CD8-positive, alpha-beta memory T cell (primary cell): ENCODE results near the gene JTB. TPM values are rescaled to one million over a fixed set of nuclear protein-coding genes. Genes with fewer than 3 reads are reported as not detected.
A peak's percentile ranks its signal among the peaks of the same experiment; 100 is the strongest.

Experiments
- CTCF ChIA-PET: fragments of 350-600 bp; sonication (Branson Sonifier 250); formaldehyde crosslinking; loops from one replicate; lab custom pipeline; 2021; ENCODE audit warnings: antibody characterized with exemption; lab: Charles Lee
- POLR2A ChIA-PET: fragments of 350-600 bp; sonication (Branson Sonifier 250); formaldehyde crosslinking; loops from one replicate; lab custom pipeline; 2021; ENCODE audit warnings: antibody characterized with exemption; lab: Charles Lee
- DNase-seq, 5 donors: peaks; one replicate each; pipeline versions ENCODE4 v3.0.0 to v3.0.0-alpha.2; 2020 to 2022; ENCODE audit warnings: mixed read lengths in 1 of 5
- H3K27ac ChIP-seq: one replicate; pipeline ENCODE4 v1.7.0; 2013; ENCODE audit warnings: low read depth, mild to moderate bottlenecking, low read length, moderate library complexity
- H3K27me3 ChIP-seq: 2 replicates; pipeline ENCODE4 v1.7.0; 2013; ENCODE audit warnings: low read length, mild to moderate bottlenecking; ENCODE audit not compliant: insufficient read depth, poor library complexity, severe bottlenecking
- H3K36me3 ChIP-seq: 2 replicates; pipeline ENCODE4 v1.7.0; 2013; ENCODE audit warnings: mild to moderate bottlenecking, low read length, moderate library complexity; ENCODE audit not compliant: insufficient read depth
- H3K4me1 ChIP-seq: 2 replicates; pipeline ENCODE4 v1.7.0; 2013; ENCODE audit warnings: mild to moderate bottlenecking, low read length, moderate library complexity; ENCODE audit not compliant: insufficient read depth
- H3K4me3 ChIP-seq: 2 replicates; pipeline ENCODE4 v1.7.0; 2013; ENCODE audit warnings: mild to moderate bottlenecking, low read length
- H3K9me3 ChIP-seq: 2 replicates; pipeline ENCODE4 v1.7.0; 2013; ENCODE audit warnings: mild to moderate bottlenecking, low read length
- H3K27ac Mint-ChIP-seq, 8 donors: one replicate each; pipeline ENCODE4 v1.8.0; 2020 to 2021; ENCODE audit warnings: mixed read lengths in 8 of 8, mild to moderate bottlenecking in 6 of 8, inconsistent platforms in 3 of 8, moderate library complexity in 3 of 8
- H3K27me3 Mint-ChIP-seq, 2 donors: one replicate each; pipeline ENCODE4 v1.8.0; 2020 to 2021; ENCODE audit warnings: mixed read lengths in 2 of 2, mild to moderate bottlenecking in 1 of 2, moderate library complexity in 1 of 2
- H3K36me3 Mint-ChIP-seq, 3 donors: one replicate each; pipeline ENCODE4 v1.8.0; 2020 to 2021; ENCODE audit warnings: mixed read lengths in 3 of 3, inconsistent platforms in 1 of 3, mild to moderate bottlenecking in 1 of 3
- H3K4me1 Mint-ChIP-seq, 3 donors: one replicate each; pipeline ENCODE4 v1.8.0; 2020 to 2021; ENCODE audit warnings: mixed read lengths in 3 of 3, inconsistent platforms in 1 of 3, mild to moderate bottlenecking in 1 of 3
- H3K4me3 Mint-ChIP-seq, 7 donors: one replicate each; pipeline ENCODE4 v1.8.0; 2020 to 2021; ENCODE audit warnings: mixed read lengths in 7 of 7, mild to moderate bottlenecking in 6 of 7, moderate library complexity in 4 of 7, inconsistent platforms in 2 of 7
- H3K9me3 Mint-ChIP-seq, 5 donors: one replicate each; pipeline ENCODE4 v1.8.0; 2020 to 2022; ENCODE audit warnings: mixed read lengths in 5 of 5, mild to moderate bottlenecking in 3 of 5, moderate library complexity in 2 of 5, inconsistent platforms in 1 of 5
- polyA plus RNA-seq: library from polyadenylated mRNA; unstranded; fragments of 300-500 nt; fragmentation: Illumina TruSeq; gene quantifications from one replicate; pipeline ENCODE4 v1.2.3, GENCODE V29; 2021
- total RNA-seq, 2 experiments: library from RNA; stranded (reverse); gene quantifications; one replicate each; pipeline ENCODE4 v1.2.3, GENCODE V29; 2021

The JTB gene
- total and polyA plus RNA-seq, 3 experiments from 2014 or later: 232 to 351 (median 239) TPM

GRCh38 chr1:153944827-153945117 is 32.7 kb downstream of the JTB start:
- H3K4me1 Mint-ChIP-seq: peaks cover 32 to 58% (median 45%) of the 10 kb centered on the region in 3 donors
- peaks cover 43% of the 10 kb centered on the region for H3K36me3 ChIP-seq
- H3K27me3 ChIP-seq: no peaks in the 10 kb centered on the region
- DNase-seq: no peak
- ChIA-PET POLR2A (interaction anchor here (0.5 to 4.1 kb wide), 18 partner anchors 13 to 276 kb away, joined by 3 to 56 read pairs (median 6); partner anchors contain the start of genes CREB3L4, CRTC2, GATAD2B and JTB), CTCF (interaction anchor here (0.6 to 6.0 kb wide), 14 partner anchors 10 to 177 kb away, joined by 3 to 58 read pairs (median 8); partner anchors contain the start of genes CREB3L4, CRTC2, GATAD2B and JTB)
- peaks cover 0 to 8% of the 10 kb centered on the region in 2 donors for H3K27me3 Mint-ChIP-seq
- peaks cover 31% of the 10 kb centered on the region for H3K4me1 ChIP-seq
- peak overlapping the region; percentile 83 for H3K4me3 ChIP-seq
- H3K9me3 ChIP-seq: no peaks in the 10 kb centered on the region
- H3K4me3 Mint-ChIP-seq: peak overlapping the region; percentile 94 to 99 (median 98)
- peaks cover 0 to 82% (median 12%) of the 10 kb centered on the region in 3 donors for H3K36me3 Mint-ChIP-seq
- no peaks in the 10 kb centered on the region for H3K9me3 Mint-ChIP-seq
- peak overlapping the region; percentile 93 to 100 (median 98) for H3K27ac Mint-ChIP-seq
- H3K27ac ChIP-seq: peak overlapping the region; percentile 91

- Mint-ChIP-seq H3K27ac (peak overlapping the region; percentile 93 to 100 (median 98)), H3K9me3 (no peaks in the 10 kb centered on the region), H3K36me3 (peaks cover 3 to 85% (median 13%) of the 10 kb centered on the region in 3 donors), H3K4me1 (peaks cover 32 to 60% (median 47%) of the 10 kb centered on the region in 3 donors), H3K27me3 (peaks cover 0 to 8% of the 10 kb centered on the region in 2 donors), H3K4me3 (peak overlapping the region; percentile 94 to 99 (median 98))
- Histone ChIP-seq H3K27me3 (no peaks in the 10 kb centered on the region), H3K4me3 (peak overlapping the region; percentile 83), H3K9me3 (no peaks in the 10 kb centered on the region), H3K36me3 (peaks cover 47% of the 10 kb centered on the region), H3K4me1 (peaks cover 31% of the 10 kb centered on the region), H3K27ac (peak overlapping the region; percentile 91)
- CTCF ChIA-PET: interaction anchor here (0.6 to 6.0 kb wide), 12 partner anchors 13 to 169 kb away, joined by 3 to 58 read pairs (median 14); partner anchors contain the start of genes CREB3L4, CRTC2, GATAD2B and JTB
- POLR2A ChIA-PET: interaction anchor here (0.6 to 4.1 kb wide), 18 partner anchors 13 to 408 kb away, joined by 3 to 56 read pairs (median 6); partner anchors contain the start of genes CREB3L4, CRTC2, GATAD2B and JTB
- DNase-seq: no peak
Measured at GRCh38 chr1:153944005-153944826, 33.3 kb downstream of the JTB start.

DNA sequence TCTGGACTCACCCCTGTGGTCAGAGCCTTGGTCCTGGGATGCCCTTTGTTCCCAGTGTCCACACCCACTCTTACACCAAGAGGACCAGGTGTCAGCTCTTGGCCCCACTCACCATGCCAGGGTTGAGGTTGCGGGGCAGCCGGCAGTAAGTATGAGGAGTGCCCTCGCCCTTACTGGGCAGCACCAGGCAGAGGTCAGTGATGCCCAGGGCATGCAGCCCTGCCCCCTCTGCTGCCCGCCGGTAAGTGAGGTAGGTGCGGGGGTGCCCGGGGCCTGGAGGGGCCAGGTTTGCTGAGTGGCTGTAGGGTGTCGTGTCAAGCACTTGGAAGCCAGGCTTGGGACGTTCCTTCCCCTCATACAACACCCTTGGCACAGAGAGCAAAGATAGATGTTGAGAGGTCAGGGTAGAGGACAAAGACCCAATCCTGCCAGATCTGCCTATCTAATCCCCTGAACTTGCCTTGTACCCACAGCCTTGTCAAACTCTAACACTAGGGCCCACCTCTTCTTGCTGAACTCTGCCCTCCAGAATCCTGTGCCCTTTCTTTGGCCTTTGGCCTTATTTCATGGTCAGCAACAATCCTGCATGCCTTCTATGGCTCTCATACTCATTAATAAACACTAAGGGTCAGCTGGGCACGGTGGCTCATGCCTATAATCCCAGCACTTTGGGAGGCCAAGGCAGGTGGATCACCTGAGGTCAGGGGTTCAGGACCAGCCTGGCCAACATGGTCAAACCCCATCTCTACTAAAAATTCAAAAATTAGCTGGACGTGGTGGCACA is 34.5 kb downstream of the JTB start:
- peaks cover 31% of the 10 kb centered on the region for H3K4me1 ChIP-seq
- Mint-ChIP-seq H3K27ac (peak overlapping the region; percentile 30 to 98 (median 82)), H3K9me3 (no peaks in the 10 kb centered on the region), H3K27me3 (peaks cover 0 to 8% of the 10 kb centered on the region in 2 donors), H3K36me3 (peaks cover 3 to 80% (median 13%) of the 10 kb centered on the region in 3 donors), H3K4me1 (peaks cover 32 to 60% (median 47%) of the 10 kb centered on the region in 3 donors), H3K4me3 (peak overlapping the region; percentile 24 to 95 (median 59))
- no peak for DNase-seq
- peaks cover 40% of the 10 kb centered on the region for H3K36me3 ChIP-seq
- no peak overlapping the region for H3K27ac ChIP-seq
- ChIA-PET POLR2A (interaction anchor here (4.1 kb wide), 1 partner anchor 20 kb away, joined by 56 read pairs; the partner anchor contains the start of gene GATAD2B), CTCF (interaction anchor here (5.1 to 6.0 kb wide), 3 partner anchors 14 to 24 kb away, joined by 46 to 58 read pairs (median 50); partner anchors contain the start of genes CREB3L4, CRTC2 and GATAD2B)
- H3K27me3 ChIP-seq: no peaks in the 10 kb centered on the region
- no peaks in the 10 kb centered on the region for H3K9me3 ChIP-seq
- no peak overlapping the region for H3K4me3 ChIP-seq

- H3K4me3 Mint-ChIP-seq: peak overlapping the region in 3 of 7 donors; percentile 20 to 72 (median 32)
- CTCF ChIA-PET: interaction anchor here (1.1 to 6.0 kb wide), 2 partner anchors 21 kb away, joined by 3 to 58 read pairs; partner anchors contain the start of gene GATAD2B
- peaks cover 3 to 82% (median 13%) of the 10 kb centered on the region in 3 donors for H3K36me3 Mint-ChIP-seq
Measured at GRCh38 chr1:153941826-153942725, 35.4 kb downstream of the JTB start.

DNA sequence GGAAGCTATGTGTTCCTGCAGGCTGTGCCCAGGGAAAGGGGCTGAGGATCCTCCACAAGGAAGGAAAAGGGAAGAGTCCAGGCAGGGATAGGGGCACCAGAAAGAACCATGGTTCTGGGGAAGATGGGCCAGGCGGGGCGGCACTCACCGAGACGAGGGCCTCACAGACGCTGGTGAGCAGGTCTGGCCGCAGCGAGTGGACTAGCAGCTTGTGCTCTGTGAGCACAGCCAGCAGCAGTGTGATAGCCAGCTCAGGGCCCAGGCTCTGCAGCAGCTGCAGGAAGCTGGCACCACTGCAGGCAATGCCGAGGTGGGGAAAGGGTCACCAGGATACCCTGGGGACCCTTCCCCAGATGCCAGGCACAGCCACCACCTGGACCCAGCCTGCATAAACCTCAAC is 36.7 kb downstream of the JTB start:
- H3K9me3 ChIP-seq: no peaks in the 10 kb centered on the region
- POLR2A ChIA-PET: interaction anchor here (0.8 to 1.7 kb wide), 3 partner anchors 17 to 53 kb away, joined by 4 to 6 read pairs (median 4); partner anchors contain the start of gene CREB3L4
- Mint-ChIP-seq H3K27me3 (peaks cover 0 to 8% of the 10 kb centered on the region in 2 donors), H3K9me3 (no peaks in the 10 kb centered on the region), H3K27ac (peak overlapping the region in 5 of 8 donors; percentile 63 to 90 (median 70)), H3K4me1 (peaks cover 37 to 55% (median 42%) of the 10 kb centered on the region in 3 donors), H3K36me3 (peaks cover 6 to 89% (median 19%) of the 10 kb centered on the region in 3 donors), H3K4me3 (no peak overlapping the region)
- no peak for DNase-seq
- H3K36me3 ChIP-seq: peaks cover 58% of the 10 kb centered on the region
- peaks cover 25% of the 10 kb centered on the region for H3K4me1 ChIP-seq
- CTCF ChIA-PET: interaction anchor here (1.0 to 2.5 kb wide), 3 partner anchors 10 to 143 kb away, joined by 4 to 6 read pairs (median 6); partner anchors contain the start of gene GATAD2B
- no peaks in the 10 kb centered on the region for H3K27me3 ChIP-seq
- no peak overlapping the region for H3K27ac ChIP-seq
- no peak overlapping the region for H3K4me3 ChIP-seq

More at GRCh38 chr1:153941826-153942725, 35.4 kb downstream of the JTB start:
- Mint-ChIP-seq H3K27me3 (peaks cover 0 to 8% of the 10 kb centered on the region in 2 donors), H3K9me3 (no peaks in the 10 kb centered on the region), H3K4me1 (peaks cover 35 to 59% (median 47%) of the 10 kb centered on the region in 3 donors), H3K27ac (peak overlapping the region; percentile 26 to 90 (median 52))
- H3K4me1 ChIP-seq: peaks cover 30% of the 10 kb centered on the region
- no peak overlapping the region for H3K27ac ChIP-seq
- no peak overlapping the region for H3K4me3 ChIP-seq
- POLR2A ChIA-PET: interaction anchor here (1.7 kb wide), 1 partner anchor 19 kb away, joined by 4 read pairs; no protein-coding TSS in a partner anchor
- H3K9me3 ChIP-seq: no peaks in the 10 kb centered on the region
- DNase-seq: no peak
- H3K27me3 ChIP-seq: no peaks in the 10 kb centered on the region
- peaks cover 46% of the 10 kb centered on the region for H3K36me3 ChIP-seq

DNA sequence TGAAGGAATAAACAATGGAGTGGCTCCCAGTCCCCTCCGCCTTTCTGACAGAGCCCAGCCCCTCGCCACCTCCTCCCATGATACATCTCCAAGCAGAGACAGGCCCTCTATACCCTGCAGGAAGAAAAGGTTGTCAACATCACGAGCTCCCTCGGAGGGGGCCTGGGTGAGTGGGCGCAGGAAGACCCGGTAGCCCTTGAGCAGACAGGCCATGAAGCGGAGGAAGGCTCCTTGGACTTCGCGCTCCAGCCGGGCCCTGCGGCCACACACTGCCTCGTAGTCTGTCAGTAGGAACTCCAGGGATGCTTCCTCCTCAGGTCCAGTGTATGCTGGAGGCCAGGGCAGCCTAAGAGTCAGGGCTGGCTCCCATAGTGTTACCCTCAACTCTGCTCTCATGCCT is 38.0 kb downstream of the JTB start:
- H3K27ac Mint-ChIP-seq: peak overlapping the region in 2 of 8 donors; percentile 38 to 68
- no peak for DNase-seq
- no peak overlapping the region for H3K4me3 Mint-ChIP-seq
- no peak overlapping the region for H3K27ac ChIP-seq
- peaks cover 21% of the 10 kb centered on the region for H3K4me1 ChIP-seq
- H3K9me3 Mint-ChIP-seq: no peaks in the 10 kb centered on the region
- H3K4me1 Mint-ChIP-seq: peaks cover 29 to 44% (median 32%) of the 10 kb centered on the region in 3 donors
- POLR2A ChIA-PET: interaction anchor here (1.4 kb wide), 1 partner anchor 28 kb away, joined by 4 read pairs; the partner anchor contains the start of gene CREB3L4
- H3K27me3 Mint-ChIP-seq: peaks cover 0 to 4% of the 10 kb centered on the region in 2 donors
- no peaks in the 10 kb centered on the region for H3K9me3 ChIP-seq
- H3K36me3 ChIP-seq: peaks cover 63% of the 10 kb centered on the region
- H3K36me3 Mint-ChIP-seq: peaks cover 6 to 89% (median 19%) of the 10 kb centered on the region in 3 donors
- no peak overlapping the region for H3K4me3 ChIP-seq
- CTCF ChIA-PET: interaction anchor here (2.2 to 2.5 kb wide), 2 partner anchors 17 to 142 kb away, joined by 6 read pairs; partner anchors contain the start of gene GATAD2B
- H3K27me3 ChIP-seq: no peaks in the 10 kb centered on the region
